WTC11 (cell line): ENCODE results near the gene GFPT2. TPM values are rescaled to one million over a fixed set of nuclear protein-coding genes. Genes with fewer than 3 reads are reported as not detected.
A peak's percentile ranks its signal among the peaks of the same experiment; 100 is the strongest.

Experiments
- ATAC-seq: fragments of 200-7000 bp; cut with Tn5 transposase; 2 replicates; pipeline ENCODE4 v1.10.0; 2021; ENCODE audit warnings: mild to moderate bottlenecking, moderate library complexity
- CTCF ChIA-PET: fragments of 300-600 bp; sonication (Branson Sonifier 250); formaldehyde crosslinking; loops from one replicate; lab custom pipeline; 2021; ENCODE audit warnings: antibody characterized with exemption; lab: Charles Lee
- POLR2A ChIA-PET: fragments of 350-600 bp; sonication (Branson Sonifier 250); formaldehyde crosslinking; loops from one replicate; lab custom pipeline; 2021; ENCODE audit warnings: antibody characterized with exemption; lab: Charles Lee
- DNase-seq: peaks from one replicate; pipeline ENCODE4 v3.0.0; 2021; ENCODE audit warnings: low spot score
- H3K27ac Mint-ChIP-seq: 2 replicates; pipeline ENCODE4 v1.8.0; 2021; ENCODE audit warnings: mixed read lengths
- H3K27me3 Mint-ChIP-seq: 2 replicates; pipeline ENCODE4 v1.8.0; 2021; ENCODE audit warnings: low read depth, mild to moderate bottlenecking, moderate library complexity, mixed read lengths
- H3K36me3 Mint-ChIP-seq: 2 replicates; pipeline ENCODE4 v1.8.0; 2021; ENCODE audit warnings: mixed read lengths
- H3K4me1 Mint-ChIP-seq: 2 replicates; pipeline ENCODE4 v1.8.0; 2022; ENCODE audit warnings: mixed read lengths
- H3K4me3 Mint-ChIP-seq: 2 replicates; pipeline ENCODE4 v1.8.0; 2021; ENCODE audit warnings: mild to moderate bottlenecking, moderate library complexity, mixed read lengths
- H3K9me3 Mint-ChIP-seq: 2 replicates; pipeline ENCODE4 v1.8.0; 2021; ENCODE audit warnings: mixed read lengths
- E2F4 ChIP-seq: sonication (generic); formaldehyde crosslinking; IDR thresholded peaks from 2 replicates; pipeline ENCODE4 v1.8.1; 2022; ENCODE audit warnings: low read depth, mild to moderate bottlenecking, moderate library complexity, missing genetic modification reagents, borderline replicate concordance
- ESRRA ChIP-seq: sonication (generic); formaldehyde crosslinking; IDR thresholded peaks from 2 replicates; pipeline ENCODE4 v1.8.1; 2022; ENCODE audit warnings: mild to moderate bottlenecking, missing genetic modification reagents, borderline replicate concordance
- FOXP1 ChIP-seq: sonication (generic); formaldehyde crosslinking; IDR thresholded peaks from 2 replicates; pipeline ENCODE4 v1.8.0; 2022; ENCODE audit warnings: missing genetic modification reagents, mild to moderate bottlenecking, moderate library complexity, borderline replicate concordance
- JUN ChIP-seq: sonication (generic); formaldehyde crosslinking; IDR thresholded peaks from 2 replicates; pipeline ENCODE4 v1.8.0; 2023; ENCODE audit warnings: mild to moderate bottlenecking, missing genetic modification reagents
- NFE2L1 ChIP-seq: sonication (generic); formaldehyde crosslinking; IDR thresholded peaks from 2 replicates; pipeline ENCODE4 v1.8.1; 2023; ENCODE audit warnings: missing genetic modification reagents
- NFYB ChIP-seq: sonication (generic); formaldehyde crosslinking; conservative IDR thresholded peaks from 2 replicates; pipeline ENCODE4 v1.8.0; 2022; ENCODE audit warnings: low read depth, missing genetic modification reagents
- NR3C1 ChIP-seq: sonication (generic); formaldehyde crosslinking; conservative IDR thresholded peaks from 2 replicates; pipeline ENCODE4 v1.8.1; 2023; ENCODE audit warnings: low read depth, mild to moderate bottlenecking, missing genetic modification reagents
- RELA ChIP-seq: sonication (generic); formaldehyde crosslinking; IDR thresholded peaks from 2 replicates; pipeline ENCODE4 v1.8.1; 2022; ENCODE audit warnings: missing genetic modification reagents, mild to moderate bottlenecking, borderline replicate concordance
- TEAD1 ChIP-seq: sonication (generic); formaldehyde crosslinking; IDR thresholded peaks from 2 replicates; pipeline ENCODE4 v1.8.0; 2022; ENCODE audit warnings: mild to moderate bottlenecking, missing genetic modification reagents
- ZNF317 ChIP-seq: sonication (generic); formaldehyde crosslinking; IDR thresholded peaks from 2 replicates; pipeline ENCODE4 v1.8.1; 2023; ENCODE audit warnings: low read depth, mild to moderate bottlenecking, moderate library complexity, missing genetic modification reagents, borderline replicate concordance
- ZNF425 ChIP-seq: fragments of 250-450 bp; sonication (Bioruptor Pico); conservative IDR thresholded peaks from 2 replicates; pipeline ENCODE4 v1.9.0; 2021; ENCODE audit warnings: mild to moderate bottlenecking
- total RNA-seq: library from RNA; stranded (reverse); gene quantifications from 3 replicates; pipeline ENCODE4 v1.2.3, GENCODE V29; 2021
- TF ChIP-seq, protein P1 (sequence below): fragments of 250-450 bp; sonication (Bioruptor Pico); IDR thresholded peaks from 2 replicates; pipeline ENCODE4 v2.1.2; 2022; ENCODE audit warnings: mild to moderate bottlenecking, moderate library complexity
- TF ChIP-seq, protein P2 (sequence below): sonication (generic); formaldehyde crosslinking; IDR thresholded peaks from 2 replicates; pipeline ENCODE4 v1.8.0; 2022; ENCODE audit warnings: missing genetic modification reagents

GFPT2 gene
- total RNA-seq, 1 experiment from 2014 or later, result 124 TPM

GRCh38 chr5:180395540-180396274, 42.6 kb upstream of the GFPT2 start (continued):
- TF ChIP-seq, protein P1, sequence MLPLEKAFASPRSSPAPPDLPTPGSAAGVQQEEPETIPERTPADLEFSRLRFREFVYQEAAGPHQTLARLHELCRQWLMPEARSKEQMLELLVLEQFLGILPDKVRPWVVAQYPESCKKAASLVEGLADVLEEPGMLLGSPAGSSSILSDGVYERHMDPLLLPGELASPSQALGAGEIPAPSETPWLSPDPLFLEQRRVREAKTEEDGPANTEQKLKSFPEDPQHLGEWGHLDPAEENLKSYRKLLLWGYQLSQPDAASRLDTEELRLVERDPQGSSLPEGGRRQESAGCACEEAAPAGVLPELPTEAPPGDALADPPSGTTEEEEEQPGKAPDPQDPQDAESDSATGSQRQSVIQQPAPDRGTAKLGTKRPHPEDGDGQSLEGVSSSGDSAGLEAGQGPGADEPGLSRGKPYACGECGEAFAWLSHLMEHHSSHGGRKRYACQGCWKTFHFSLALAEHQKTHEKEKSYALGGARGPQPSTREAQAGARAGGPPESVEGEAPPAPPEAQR (CRISPR knock-in tag), result no peak
- TF ChIP-seq JUN (CRISPR knock-in tag), result no peak
- TF ChIP-seq, protein P2, sequence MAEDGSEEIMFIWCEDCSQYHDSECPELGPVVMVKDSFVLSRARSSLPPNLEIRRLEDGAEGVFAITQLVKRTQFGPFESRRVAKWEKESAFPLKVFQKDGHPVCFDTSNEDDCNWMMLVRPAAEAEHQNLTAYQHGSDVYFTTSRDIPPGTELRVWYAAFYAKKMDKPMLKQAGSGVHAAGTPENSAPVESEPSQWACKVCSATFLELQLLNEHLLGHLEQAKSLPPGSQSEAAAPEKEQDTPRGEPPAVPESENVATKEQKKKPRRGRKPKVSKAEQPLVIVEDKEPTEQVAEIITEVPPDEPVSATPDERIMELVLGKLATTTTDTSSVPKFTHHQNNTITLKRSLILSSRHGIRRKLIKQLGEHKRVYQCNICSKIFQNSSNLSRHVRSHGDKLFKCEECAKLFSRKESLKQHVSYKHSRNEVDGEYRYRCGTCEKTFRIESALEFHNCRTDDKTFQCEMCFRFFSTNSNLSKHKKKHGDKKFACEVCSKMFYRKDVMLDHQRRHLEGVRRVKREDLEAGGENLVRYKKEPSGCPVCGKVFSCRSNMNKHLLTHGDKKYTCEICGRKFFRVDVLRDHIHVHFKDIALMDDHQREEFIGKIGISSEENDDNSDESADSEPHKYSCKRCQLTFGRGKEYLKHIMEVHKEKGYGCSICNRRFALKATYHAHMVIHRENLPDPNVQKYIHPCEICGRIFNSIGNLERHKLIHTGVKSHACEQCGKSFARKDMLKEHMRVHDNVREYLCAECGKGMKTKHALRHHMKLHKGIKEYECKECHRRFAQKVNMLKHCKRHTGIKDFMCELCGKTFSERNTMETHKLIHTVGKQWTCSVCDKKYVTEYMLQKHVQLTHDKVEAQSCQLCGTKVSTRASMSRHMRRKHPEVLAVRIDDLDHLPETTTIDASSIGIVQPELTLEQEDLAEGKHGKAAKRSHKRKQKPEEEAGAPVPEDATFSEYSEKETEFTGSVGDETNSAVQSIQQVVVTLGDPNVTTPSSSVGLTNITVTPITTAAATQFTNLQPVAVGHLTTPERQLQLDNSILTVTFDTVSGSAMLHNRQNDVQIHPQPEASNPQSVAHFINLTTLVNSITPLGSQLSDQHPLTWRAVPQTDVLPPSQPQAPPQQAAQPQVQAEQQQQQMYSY (CRISPR knock-in tag), result no peak

- H3K9me3 Mint-ChIP-seq, result no peaks in the 10 kb centered on the region
- no peak overlapping the region for H3K4me3 Mint-ChIP-seq
- POLR2A ChIA-PET, result no interaction called here
- H3K27me3 Mint-ChIP-seq, result no peaks in the 10 kb centered on the region
- peak; percentile 57 for ATAC-seq
- H3K27ac Mint-ChIP-seq, result peak overlapping the region; percentile 9; the same call in 1 of the 2 replicates
- TF ChIP-seq NFYB (no peak), ZNF425 (no peak)
- TF ChIP-seq, all 79 proteins: peak for 0
- CTCF ChIA-PET, result no interaction called here
- peaks cover 10% of the 10 kb centered on the region for H3K4me1 Mint-ChIP-seq
- DNase-seq, result no peak
- H3K36me3 Mint-ChIP-seq, result no peaks in the 10 kb centered on the region
Measured at GRCh38 chr5:180394031-180394636, 41.0 kb upstream of the GFPT2 start.

DNA sequence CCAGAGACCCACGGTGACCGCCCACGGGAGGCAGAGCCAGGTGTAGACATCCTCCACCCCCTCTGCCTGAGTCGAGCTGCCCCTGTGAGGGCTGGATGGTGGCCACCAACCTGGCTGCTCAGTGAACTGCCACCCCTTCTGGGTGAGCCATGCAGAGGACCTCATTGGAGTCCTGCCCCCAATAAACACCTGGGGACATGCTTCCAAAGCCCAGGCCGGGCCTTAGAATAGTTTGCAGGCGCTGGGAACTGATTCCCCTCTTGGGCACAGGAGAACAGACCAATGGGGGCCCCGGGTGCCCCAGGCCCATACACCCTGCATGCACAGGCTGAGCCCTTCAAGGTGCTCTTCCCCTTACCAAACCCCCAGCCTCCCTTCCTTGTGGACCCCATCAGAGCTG, 38.1 kb upstream of the GFPT2 start:
- ATAC-seq, result no peak
- Mint-ChIP-seq H3K27me3 (peaks cover 4% of the 10 kb centered on the region; the same call in 1 of the 2 replicates), H3K27ac (no peak overlapping the region), H3K4me3 (no peak overlapping the region)
- TF ChIP-seq NFE2L1 (CRISPR knock-in tag) (no peak), FOXP1 (no peak), NR3C1 (CRISPR knock-in tag) (no peak), ZNF317 (CRISPR knock-in tag) (no peak), TEAD1 (CRISPR knock-in tag) (no peak), RELA (CRISPR knock-in tag) (no peak), E2F4 (CRISPR knock-in tag) (no peak), ESRRA (CRISPR knock-in tag) (no peak)
- TF ChIP-seq, all 79 proteins: peak for 0
- H3K9me3 Mint-ChIP-seq, result peaks cover 7% of the 10 kb centered on the region
- H3K36me3 Mint-ChIP-seq, result no peaks in the 10 kb centered on the region; the same call in 1 of the 2 replicates
- POLR2A ChIA-PET, result no interaction called here
- DNase-seq, result no peak
- H3K4me1 Mint-ChIP-seq, result peaks cover 15% of the 10 kb centered on the region
- CTCF ChIA-PET, result interaction anchor here (1.1 kb wide), 1 partner anchor 49 kb away, joined by 3 read pairs; no protein-coding TSS in a partner anchor
